Prostate gland (tissue), 2 donors: ENCODE results near the gene CUX1. TPM values are rescaled to one million over a fixed set of nuclear protein-coding genes. Genes with fewer than 3 reads are reported as not detected.

Experiments
- DNase-seq: peaks from one replicate; pipeline ENCODE4 v3.0.0-alpha.2; 2019; ENCODE audit warnings: low spot score
- H3K27ac ChIP-seq, 2 donors: fragments of 200-600 bp; sonication (generic); 2 replicates each; pipeline ENCODE4 v1.5.1; 2017 to 2019
- H3K27me3 ChIP-seq: fragments of 200-600 bp; sonication (generic); replicated peaks from 2 replicates; pipeline ENCODE4 v1.5.1; 2019; ENCODE audit not compliant: insufficient read depth
- H3K36me3 ChIP-seq, 2 donors: fragments of 200-600 bp; sonication (generic); 1 replicate in 1 of 2; 2 replicates in 1 of 2; pipeline versions ENCODE4 v1.5.1 to v1.8.1; 2017 to 2019
- H3K4me1 ChIP-seq: fragments of 200-600 bp; sonication (generic); replicated peaks from 2 replicates; pipeline ENCODE4 v1.5.1; 2019
- H3K4me3 ChIP-seq, 2 donors: fragments of 200-600 bp; sonication (generic); 2 replicates each; pipeline ENCODE4 v1.5.1; 2017 to 2019
- H3K9me3 ChIP-seq: fragments of 200-600 bp; sonication (generic); 2 replicates; pipeline ENCODE4 v1.5.1; 2017
- CTCF ChIP-seq, 4 experiments: fragments of 200-600 bp in 2 of 4; fragments of 450-650 bp in 2 of 4; sonication (generic) in 2 of 4; IDR thresholded peaks; 1 replicate in 3 of 4; 2 replicates in 1 of 4; pipeline ENCODE4 v1.5.1; 2016 to 2019; ENCODE audit warnings: antibody characterized with exemption in 4 of 4, mild to moderate bottlenecking in 2 of 4, moderate library complexity in 2 of 4
- POLR2A ChIP-seq: fragments of 450-650 bp; IDR thresholded peaks from one replicate; pipeline ENCODE4 v1.6.1; 2016; ENCODE audit warnings: antibody characterized with exemption, mild to moderate bottlenecking
- POLR2AphosphoS5 ChIP-seq: sonication (generic); formaldehyde crosslinking; IDR thresholded peaks from one replicate; pipeline ENCODE4 v1.6.1; 2017; ENCODE audit warnings: antibody characterized with exemption
- WGBS: methylation state at CpG from one replicate; pipeline ENCODE4 v1.1.5; 2018; 5-methylcytosine and 5-hydroxymethylcytosine counted together
- intact Hi-C: fragments of 100-400 bp; cut with DNase I; formaldehyde crosslinking; loops from one replicate; pipeline ENCODE4 v1.14.2; 2022
- total RNA-seq, 2 donors: library from RNA; depleted of rRNA; stranded (reverse); fragments of >200 nt; gene quantifications; one replicate each; pipeline ENCODE4 v1.1.0, GENCODE V29; 2016

The CUX1 gene
- total RNA-seq, 2 donors from 2014 or later = 96.3 to 99.2 TPM

GRCh38 chr7:102196028-102196427 lies 378.6 kb downstream of the CUX1 start:
- H3K4me3 ChIP-seq = no peak overlapping the region
- DNase-seq = no peak
- no peaks in the 10 kb centered on the region for H3K9me3 ChIP-seq
- intact Hi-C loops = no loop called here
- TF ChIP-seq POLR2AphosphoS5 (no peak), CTCF (IDR thresholded peaks at IDR 0.05) (no peak)
- WGBS = 90% methylated on average over 25 of the region's 25 CpGs
- no peaks in the 10 kb centered on the region for H3K27me3 ChIP-seq
- no peaks in the 10 kb centered on the region for H3K4me1 ChIP-seq
- H3K27ac ChIP-seq = no peak overlapping the region
- peaks cover 0 to 2% of the 10 kb centered on the region in 2 donors for H3K36me3 ChIP-seq

GRCh38 chr7:102197161-102197560 lies 379.7 kb downstream of the CUX1 start:
- Histone ChIP-seq H3K27ac (no peak overlapping the region), H3K27me3 (no peaks in the 10 kb centered on the region), H3K4me1 (no peaks in the 10 kb centered on the region), H3K4me3 (no peak overlapping the region), H3K36me3 (peaks cover 0 to 7% of the 10 kb centered on the region in 2 donors), H3K9me3 (no peaks in the 10 kb centered on the region)
- 82% methylated on average over 17 of the region's 17 CpGs for WGBS
- TF ChIP-seq CTCF (IDR thresholded peaks at IDR 0.05) (no peak), POLR2AphosphoS5 (no peak), POLR2A (no peak)
- DNase-seq = no peak
- intact Hi-C loops = no loop called here

GRCh38 chr7:102197599-102197998 lies 380.2 kb downstream of the CUX1 start:
- H3K36me3 ChIP-seq = peaks cover 0 to 7% of the 10 kb centered on the region in 2 donors
- H3K27ac ChIP-seq = no peak overlapping the region
- no peaks in the 10 kb centered on the region for H3K4me1 ChIP-seq
- no peaks in the 10 kb centered on the region for H3K27me3 ChIP-seq
- TF ChIP-seq POLR2AphosphoS5 (no peak), POLR2A (no peak), CTCF (IDR thresholded peaks at IDR 0.05) (no peak)
- H3K9me3 ChIP-seq = no peaks in the 10 kb centered on the region
- no peak for DNase-seq
- intact Hi-C loops = no loop called here
- 67% methylated on average over 12 of the region's 12 CpGs for WGBS
- H3K4me3 ChIP-seq = no peak overlapping the region

DNA sequence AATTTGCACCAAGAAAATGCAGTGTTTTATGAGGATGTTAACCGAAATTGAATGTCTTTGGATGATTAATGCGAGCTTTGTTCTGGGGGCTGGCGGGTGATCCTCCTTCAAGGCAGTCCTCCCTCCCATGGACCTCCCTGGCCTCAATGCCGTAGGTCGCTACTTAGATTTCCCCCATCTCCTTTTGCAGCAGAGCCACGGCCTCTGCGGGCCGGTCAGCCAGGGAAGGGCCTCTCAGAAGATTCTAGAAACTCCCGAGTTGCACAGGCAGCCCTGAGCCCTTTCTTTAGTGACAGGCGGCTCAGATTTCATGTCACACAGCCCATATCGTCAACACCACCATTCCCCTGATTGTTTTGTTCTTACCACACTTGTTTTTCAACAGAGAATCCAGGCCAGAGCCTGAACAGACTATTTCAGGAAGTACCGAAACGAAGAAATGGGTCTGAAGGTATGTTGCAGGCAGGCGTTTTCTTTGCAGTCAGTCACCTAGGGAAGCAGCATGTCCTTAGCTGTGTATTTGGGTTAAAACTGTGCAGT lies 381.1 kb downstream of the CUX1 start:
- Histone ChIP-seq H3K9me3 (no peaks in the 10 kb centered on the region), H3K36me3 (peaks cover 0 to 7% of the 10 kb centered on the region in 2 donors), H3K4me3 (no peak overlapping the region), H3K4me1 (no peaks in the 10 kb centered on the region), H3K27ac (no peak overlapping the region), H3K27me3 (no peaks in the 10 kb centered on the region)
- intact Hi-C loops = no loop called here
- no peak for DNase-seq
- TF ChIP-seq POLR2A (no peak), CTCF (IDR thresholded peaks at IDR 0.05) (no peak), POLR2AphosphoS5 (no peak)
- WGBS = 87% methylated on average over 14 of the region's 14 CpGs

GRCh38 chr7:102201576-102201975 lies 384.1 kb downstream of the CUX1 start:
- Histone ChIP-seq H3K27ac (no peak overlapping the region), H3K9me3 (no peaks in the 10 kb centered on the region), H3K36me3 (peaks cover 0 to 5% of the 10 kb centered on the region in 2 donors), H3K27me3 (no peaks in the 10 kb centered on the region), H3K4me1 (no peaks in the 10 kb centered on the region), H3K4me3 (no peak overlapping the region)
- TF ChIP-seq POLR2AphosphoS5 = no peak
- no peak for TF ChIP-seq CTCF (IDR thresholded peaks at IDR 0.05)
- no peak for TF ChIP-seq POLR2A
- 96% methylated on average over 27 of the region's 27 CpGs for WGBS
- intact Hi-C loops = no loop called here
- DNase-seq = no peak
